GM19193 (cell line): ENCODE measurements around the gene KIFBP.

Source experiments
- POLR2A ChIP-seq: IDR thresholded peaks from 4 replicates; pipeline ENCODE4 v1.6.1; 2011; ENCODE audit not compliant: insufficient read depth, insufficient read length; ENCODE audit errors: extremely low read depth

The KIFBP gene, protein sequence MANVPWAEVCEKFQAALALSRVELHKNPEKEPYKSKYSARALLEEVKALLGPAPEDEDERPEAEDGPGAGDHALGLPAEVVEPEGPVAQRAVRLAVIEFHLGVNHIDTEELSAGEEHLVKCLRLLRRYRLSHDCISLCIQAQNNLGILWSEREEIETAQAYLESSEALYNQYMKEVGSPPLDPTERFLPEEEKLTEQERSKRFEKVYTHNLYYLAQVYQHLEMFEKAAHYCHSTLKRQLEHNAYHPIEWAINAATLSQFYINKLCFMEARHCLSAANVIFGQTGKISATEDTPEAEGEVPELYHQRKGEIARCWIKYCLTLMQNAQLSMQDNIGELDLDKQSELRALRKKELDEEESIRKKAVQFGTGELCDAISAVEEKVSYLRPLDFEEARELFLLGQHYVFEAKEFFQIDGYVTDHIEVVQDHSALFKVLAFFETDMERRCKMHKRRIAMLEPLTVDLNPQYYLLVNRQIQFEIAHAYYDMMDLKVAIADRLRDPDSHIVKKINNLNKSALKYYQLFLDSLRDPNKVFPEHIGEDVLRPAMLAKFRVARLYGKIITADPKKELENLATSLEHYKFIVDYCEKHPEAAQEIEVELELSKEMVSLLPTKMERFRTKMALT

DNA sequence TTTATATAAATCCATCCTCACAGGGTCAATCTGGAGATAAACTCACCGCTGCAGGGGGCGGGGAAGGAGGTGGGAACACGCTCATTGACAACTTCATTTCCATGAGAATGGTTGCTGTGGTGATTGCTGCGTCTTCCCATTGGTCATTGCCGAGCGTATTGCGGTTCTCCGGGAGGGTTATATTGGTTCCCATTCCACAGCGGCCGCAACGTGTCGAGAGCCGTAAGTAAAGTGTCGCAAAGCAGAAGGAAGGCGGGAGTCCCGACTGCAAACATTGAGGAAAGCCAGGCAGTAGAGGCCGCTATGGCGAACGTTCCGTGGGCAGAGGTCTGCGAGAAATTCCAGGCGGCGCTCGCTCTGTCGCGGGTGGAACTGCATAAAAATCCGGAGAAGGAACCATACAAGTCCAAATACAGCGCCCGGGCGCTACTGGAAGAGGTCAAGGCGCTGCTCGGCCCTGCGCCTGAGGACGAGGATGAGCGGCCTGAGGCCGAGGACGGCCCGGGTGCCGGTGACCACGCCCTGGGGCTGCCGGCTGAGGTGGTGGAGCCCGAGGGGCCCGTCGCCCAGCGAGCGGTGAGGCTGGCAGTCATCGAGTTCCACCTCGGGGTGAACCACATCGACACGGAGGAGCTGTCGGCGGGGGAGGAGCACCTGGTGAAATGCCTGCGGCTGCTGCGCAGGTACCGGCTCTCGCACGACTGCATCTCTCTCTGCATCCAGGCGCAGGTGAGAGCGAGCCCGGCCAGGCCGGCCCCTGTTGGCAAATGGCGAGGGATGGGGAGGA lies at the start of gene KIFBP:
Gene KIFBP, plus strand, starts transcription at position 274 of the 787 bp plus-strand sequence. Its CDS starts 30 bp downstream, at position 304.
- TF ChIP-seq POLR2A: peak; percentile 75

GRCh38 chr10:68938884-68939283 lies 49.7 kb upstream of the KIFBP start:
- TF ChIP-seq POLR2A: no peak

DNA sequence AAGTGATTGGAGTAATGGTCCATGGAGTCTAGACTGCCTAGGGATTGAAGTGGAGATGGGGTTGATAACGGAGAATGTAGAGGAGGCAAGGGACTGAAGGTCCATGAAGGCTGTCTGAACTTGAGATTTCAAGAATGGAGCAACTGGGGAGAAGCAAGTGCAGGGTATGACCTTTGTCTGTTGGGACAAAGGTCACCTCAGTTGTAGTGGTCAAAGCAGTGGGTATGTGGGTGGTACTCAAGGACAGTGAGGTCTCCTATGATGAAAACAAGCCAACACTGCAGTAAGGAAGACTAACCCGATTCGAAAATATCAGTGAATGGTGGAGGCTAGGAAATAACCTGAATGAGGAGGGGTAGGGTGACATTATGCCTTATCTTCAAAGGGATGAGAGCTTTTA lies 38.0 kb upstream of the KIFBP start:
- TF ChIP-seq POLR2A: no peak

DNA sequence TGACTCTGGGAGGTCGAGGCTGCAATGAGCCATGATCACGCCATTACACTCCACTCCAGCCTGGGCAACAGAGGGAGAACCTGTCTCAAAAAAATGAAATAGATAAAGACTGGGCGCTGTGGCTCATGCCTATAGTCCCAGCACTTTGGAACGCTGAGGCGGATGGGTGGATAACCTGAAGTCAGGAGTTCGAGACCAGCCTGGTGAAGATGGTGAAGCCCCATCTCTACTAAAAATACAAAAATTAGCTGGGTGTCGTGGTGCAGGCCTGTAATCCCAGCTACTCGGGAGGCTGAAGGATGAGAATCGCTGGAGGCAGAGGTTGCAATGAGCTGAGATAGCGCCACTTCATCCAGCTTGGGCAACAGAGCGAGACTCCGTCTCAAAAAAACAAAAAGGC lies 33.7 kb upstream of the KIFBP start:
- no peak for TF ChIP-seq POLR2A

DNA sequence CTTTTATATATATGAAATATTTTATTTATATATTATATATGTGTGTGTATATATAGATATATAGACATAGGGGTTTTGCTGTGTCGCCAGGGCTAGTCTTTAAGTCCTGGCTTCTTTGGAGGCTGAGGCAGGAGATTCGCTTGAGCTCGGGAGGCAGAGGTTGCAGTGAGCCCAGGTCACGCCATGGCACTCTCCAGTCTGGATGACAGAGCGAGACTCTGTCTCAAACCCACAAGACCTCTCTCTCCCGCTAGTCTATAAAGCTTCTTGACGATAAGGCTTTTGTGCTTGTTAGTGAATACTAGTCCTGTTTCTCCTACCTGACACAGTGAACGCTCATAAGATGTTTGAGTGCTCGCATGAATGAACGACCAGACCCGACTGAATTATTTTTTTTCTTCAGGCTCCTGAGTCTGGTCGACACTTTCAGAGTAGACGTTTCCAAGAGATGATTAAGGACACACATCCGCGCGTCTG lies 33.2 kb upstream of the KIFBP start:
- TF ChIP-seq POLR2A: no peak

DNA sequence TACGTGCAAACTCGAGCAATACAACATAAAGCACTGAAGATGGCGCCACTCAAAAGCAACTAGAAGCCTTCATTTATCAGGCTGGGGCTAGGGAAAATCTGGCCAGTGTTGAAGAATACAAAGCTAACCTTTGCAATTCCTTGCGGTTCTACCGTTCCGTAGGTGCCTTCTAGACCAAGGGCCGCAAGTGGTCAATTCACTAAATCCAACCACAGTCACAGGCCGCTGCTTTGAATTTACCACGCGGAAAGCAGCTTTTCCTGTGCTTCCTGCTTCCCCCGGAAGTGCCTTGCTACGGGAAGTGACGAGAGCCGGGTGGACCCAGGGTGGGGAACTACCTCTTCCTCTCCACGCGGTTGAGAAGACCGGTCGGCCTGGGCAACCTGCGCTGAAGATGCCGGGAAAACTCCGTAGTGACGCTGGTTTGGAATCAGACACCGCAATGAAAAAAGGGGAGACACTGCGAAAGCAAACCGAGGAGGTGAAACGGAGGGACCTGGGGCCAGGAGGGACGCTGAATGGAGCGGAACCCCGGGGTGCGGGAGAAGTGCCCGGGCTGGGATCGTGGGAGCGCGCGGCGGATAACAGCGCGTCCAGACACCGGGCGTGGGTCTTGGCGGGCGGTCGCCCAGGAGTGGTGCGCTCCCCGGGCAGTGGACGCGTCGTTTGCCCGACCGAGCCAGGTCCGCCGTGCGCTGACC lies 32.6 kb upstream of the KIFBP start, which contains the start of gene DDX21:
Gene DDX21, plus strand, starts transcription at position 339 of the 701 bp plus-strand sequence. Its CDS starts 56 bp downstream, at position 395.
- TF ChIP-seq POLR2A: peak; percentile 75

DNA sequence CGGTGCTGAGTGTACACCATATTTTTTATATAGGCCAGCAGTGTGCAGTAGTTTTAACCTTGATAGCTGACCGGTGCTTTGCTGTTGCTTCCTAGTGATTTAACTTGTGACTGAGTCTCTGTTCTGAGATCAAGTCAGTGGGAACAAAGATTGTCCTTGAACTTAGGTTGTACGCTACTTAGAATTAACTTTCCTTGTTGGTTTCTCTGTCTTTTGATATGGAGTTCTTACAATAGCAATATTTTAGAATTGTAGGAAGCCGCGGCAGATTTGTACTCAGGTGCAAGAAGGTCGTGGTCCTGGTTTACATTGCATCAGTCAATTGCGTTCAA lies 31.4 kb upstream of the KIFBP start:
- no peak for TF ChIP-seq POLR2A

DNA sequence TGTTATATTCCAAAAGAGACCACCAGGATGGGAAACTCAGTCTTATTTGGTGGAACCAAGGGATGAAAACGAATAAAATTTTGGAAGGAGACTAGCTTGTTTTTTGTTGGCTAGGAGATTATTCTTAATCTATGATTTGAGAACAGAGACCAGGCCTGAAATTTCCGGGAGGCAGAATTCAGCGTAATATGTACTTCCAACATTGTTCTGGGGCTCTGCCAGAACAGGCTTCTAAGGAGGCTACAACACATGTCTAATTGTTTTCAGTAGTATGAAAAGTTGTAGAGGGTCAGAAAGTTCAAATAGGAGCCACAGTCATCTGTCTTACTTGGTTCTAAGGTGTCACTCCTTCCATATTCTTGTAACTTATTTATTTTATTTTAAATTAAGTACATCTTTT lies 30.9 kb upstream of the KIFBP start:
- TF ChIP-seq POLR2A: no peak

GRCh38 chr10:68959695-68960527 lies 28.7 kb upstream of the KIFBP start:
- TF ChIP-seq POLR2A: no peak

GRCh38 chr10:68963151-68963550 lies 25.5 kb upstream of the KIFBP start:
- no peak for TF ChIP-seq POLR2A

GRCh38 chr10:68973975-68974374 lies 14.6 kb upstream of the KIFBP start:
- TF ChIP-seq POLR2A: no peak

GRCh38 chr10:68981074-68981473 lies 7.5 kb upstream of the KIFBP start:
- no peak for TF ChIP-seq POLR2A

GRCh38 chr10:68982389-68982788 lies 6.2 kb upstream of the KIFBP start:
- TF ChIP-seq POLR2A: no peak

DNA sequence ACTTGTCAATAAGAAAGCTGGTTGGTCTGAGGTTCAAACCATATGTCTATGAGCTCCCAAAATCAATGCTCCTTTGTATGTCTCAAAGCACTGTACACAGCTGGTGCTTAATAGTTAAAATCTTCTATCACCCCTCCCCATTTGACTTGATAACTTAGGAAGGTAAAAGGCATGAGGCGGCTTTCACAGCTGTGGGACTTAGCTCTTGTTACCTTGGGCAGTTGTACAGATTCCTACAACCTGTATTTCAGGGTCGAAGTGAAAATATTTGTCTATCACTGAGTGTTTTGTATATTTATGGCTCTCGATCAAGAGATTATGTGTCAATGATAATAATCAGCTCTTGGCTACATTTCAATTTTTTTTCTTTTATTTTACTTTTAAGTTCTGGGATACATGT lies 992 bp upstream of the KIFBP start:
- TF ChIP-seq POLR2A: no peak
